ENCODE results near the gene GABRB3. TPM values are rescaled to one million over a fixed set of nuclear protein-coding genes. Genes with fewer than 3 reads are reported as not detected.

Gene GABRB3
- total and polyA plus RNA-seq, 5 donors from 2014 or later = 0.05 to 0.91 TPM; not detected in 3

DNA sequence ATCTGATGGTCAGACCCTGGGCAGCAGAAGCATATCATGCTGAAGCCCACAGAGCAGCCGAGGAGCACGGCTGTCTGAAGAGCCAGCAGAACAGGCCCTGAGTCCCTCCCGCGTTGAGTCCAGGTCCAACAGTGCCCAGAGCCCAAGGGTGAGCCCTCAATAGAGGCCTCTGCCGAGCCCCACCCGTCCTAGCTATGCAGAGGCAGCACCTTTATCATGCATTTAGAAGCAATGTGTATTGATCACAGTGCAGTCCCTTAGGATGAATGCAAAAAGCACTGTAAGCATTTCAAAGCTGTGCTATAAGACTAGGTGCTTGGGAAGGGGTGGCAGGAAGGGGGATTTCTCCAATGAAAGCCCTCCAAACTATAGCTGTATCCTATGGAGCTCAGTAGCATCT lies 208.5 kb downstream of the GABRB3 start:
- ATAC-seq (ENCODE audit: low read depth in 2 of 2) (no peak), DNase-seq (no peak)
- no peaks in the 10 kb centered on the region for H3K36me3 ChIP-seq (ENCODE audit: control insufficient read depth, insufficient read depth, low read length)
- Mint-ChIP-seq H3K27ac (no peak overlapping the region), H3K36me3 (no peaks in the 10 kb centered on the region), H3K27me3 (no peaks in the 10 kb centered on the region), H3K4me3 (no peak overlapping the region), H3K4me1 (no peaks in the 10 kb centered on the region), H3K9me3 (peaks cover 4 to 35% (median 8%) of the 10 kb centered on the region in 7 donors)
- H3K27ac ChIP-seq (ENCODE audit: insufficient read depth, low read length, poor library complexity, severe bottlenecking) = no peak overlapping the region
- no peak overlapping the region for H3K4me3 ChIP-seq (ENCODE audit: low read depth, low read length)
- no peaks in the 10 kb centered on the region for H3K4me1 ChIP-seq (ENCODE audit: control insufficient read depth, insufficient read depth, low read length, poor library complexity, severe bottlenecking)
- H3K9me3 ChIP-seq (ENCODE audit: control insufficient read depth in 2 of 2, low read length in 2 of 2) = peaks cover 0 to 2% of the 10 kb centered on the region in 2 experiments
- H3K27me3 ChIP-seq (ENCODE audit: control insufficient read depth, insufficient read depth, low read length) = no peaks in the 10 kb centered on the region

GRCh38 chr15:26562336-26562735 lies 210.5 kb downstream of the GABRB3 start:
- H3K36me3 Mint-ChIP-seq = no peaks in the 10 kb centered on the region
- no peak for DNase-seq
- H3K27me3 ChIP-seq (ENCODE audit: control insufficient read depth, insufficient read depth, low read length) = no peaks in the 10 kb centered on the region
- H3K36me3 ChIP-seq (ENCODE audit: control insufficient read depth, insufficient read depth, low read length) = no peaks in the 10 kb centered on the region
- no peaks in the 10 kb centered on the region for H3K4me1 Mint-ChIP-seq
- no peak overlapping the region for H3K4me3 Mint-ChIP-seq
- H3K4me1 ChIP-seq (ENCODE audit: control insufficient read depth, insufficient read depth, low read length, poor library complexity, severe bottlenecking) = no peaks in the 10 kb centered on the region
- no peak overlapping the region for H3K27ac ChIP-seq (ENCODE audit: insufficient read depth, low read length, poor library complexity, severe bottlenecking)
- no peak overlapping the region for H3K4me3 ChIP-seq (ENCODE audit: low read depth, low read length)
- no peak for ATAC-seq (ENCODE audit: low read depth in 2 of 2)
- no peak overlapping the region for H3K27ac Mint-ChIP-seq
- H3K9me3 Mint-ChIP-seq = peaks cover 2 to 28% (median 5%) of the 10 kb centered on the region in 7 donors
- peaks cover 0 to 4% of the 10 kb centered on the region in 2 experiments for H3K9me3 ChIP-seq (ENCODE audit: control insufficient read depth in 2 of 2, low read length in 2 of 2)
- H3K27me3 Mint-ChIP-seq = no peaks in the 10 kb centered on the region

GRCh38 chr15:26561896-26562295 lies 211.0 kb downstream of the GABRB3 start:
- Histone ChIP-seq H3K27me3 (ENCODE audit: control insufficient read depth, insufficient read depth, low read length) (no peaks in the 10 kb centered on the region), H3K4me1 (ENCODE audit: control insufficient read depth, insufficient read depth, low read length, poor library complexity, severe bottlenecking) (no peaks in the 10 kb centered on the region), H3K4me3 (ENCODE audit: low read depth, low read length) (no peak overlapping the region), H3K9me3 (ENCODE audit: control insufficient read depth in 2 of 2, low read length in 2 of 2) (peaks cover 0 to 4% of the 10 kb centered on the region in 2 experiments), H3K36me3 (ENCODE audit: control insufficient read depth, insufficient read depth, low read length) (no peaks in the 10 kb centered on the region), H3K27ac (ENCODE audit: insufficient read depth, low read length, poor library complexity, severe bottlenecking) (no peak overlapping the region)
- H3K4me3 Mint-ChIP-seq = no peak overlapping the region
- no peaks in the 10 kb centered on the region for H3K36me3 Mint-ChIP-seq
- no peak for ATAC-seq (ENCODE audit: low read depth in 2 of 2)
- H3K9me3 Mint-ChIP-seq = peaks cover 2 to 28% (median 5%) of the 10 kb centered on the region in 7 donors
- H3K27me3 Mint-ChIP-seq = no peaks in the 10 kb centered on the region
- H3K27ac Mint-ChIP-seq = no peak overlapping the region
- no peak for DNase-seq
- no peaks in the 10 kb centered on the region for H3K4me1 Mint-ChIP-seq

DNA sequence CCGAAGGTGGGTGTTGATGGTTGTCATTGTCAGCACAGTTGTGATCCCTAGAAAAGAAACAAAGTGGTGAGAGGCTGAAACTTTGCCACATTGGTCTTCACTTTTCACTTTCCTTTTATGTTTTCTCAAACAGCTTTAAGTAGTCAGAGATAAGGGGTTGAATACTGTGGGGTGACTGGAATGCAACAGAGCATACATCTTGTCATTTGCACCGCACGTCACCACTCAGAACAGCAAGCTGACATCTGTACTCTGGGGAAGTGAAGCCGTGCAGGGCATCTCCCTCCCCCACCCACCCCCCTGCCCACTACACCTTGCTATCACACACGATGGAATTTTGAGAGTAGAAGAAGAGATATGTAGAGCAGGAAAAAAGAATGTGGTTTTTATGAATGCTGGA lies 211.7 kb downstream of the GABRB3 start:
- no peaks in the 10 kb centered on the region for H3K4me1 Mint-ChIP-seq
- no peaks in the 10 kb centered on the region for H3K36me3 Mint-ChIP-seq

DNA sequence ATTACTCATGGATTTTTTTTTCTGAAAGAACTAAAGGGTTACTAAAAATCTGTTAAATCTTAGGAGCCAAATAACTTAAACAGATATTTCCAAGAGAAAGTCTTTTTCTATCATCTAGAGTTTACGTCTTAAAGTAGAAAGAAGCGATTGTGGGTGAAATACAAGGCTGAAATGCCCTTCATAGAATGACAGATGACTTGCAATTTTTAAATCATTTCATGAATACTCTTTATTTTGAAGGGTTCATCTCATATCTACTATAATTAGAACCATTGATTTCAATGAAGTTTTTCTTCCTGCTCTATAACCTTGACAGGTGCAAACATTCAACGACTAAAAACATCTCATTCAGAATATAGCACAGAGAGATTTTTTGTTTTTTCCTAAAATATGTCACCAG lies 217.0 kb downstream of the GABRB3 start:
- ATAC-seq (ENCODE audit: low read depth in 2 of 2) (no peak), DNase-seq (no peak)
- no peaks in the 10 kb centered on the region for H3K27me3 Mint-ChIP-seq
- Histone ChIP-seq H3K27ac (ENCODE audit: insufficient read depth, low read length, poor library complexity, severe bottlenecking) (no peak overlapping the region), H3K27me3 (ENCODE audit: control insufficient read depth, insufficient read depth, low read length) (no peaks in the 10 kb centered on the region), H3K4me1 (ENCODE audit: control insufficient read depth, insufficient read depth, low read length, poor library complexity, severe bottlenecking) (no peaks in the 10 kb centered on the region), H3K36me3 (ENCODE audit: control insufficient read depth, insufficient read depth, low read length) (no peaks in the 10 kb centered on the region), H3K9me3 (ENCODE audit: control insufficient read depth in 2 of 2, low read length in 2 of 2) (peaks cover 0 to 2% of the 10 kb centered on the region in 2 experiments), H3K4me3 (ENCODE audit: low read depth, low read length) (no peak overlapping the region)
- H3K4me3 Mint-ChIP-seq = no peak overlapping the region
- H3K9me3 Mint-ChIP-seq = peaks cover 0 to 30% (median 12%) of the 10 kb centered on the region in 7 donors
- no peaks in the 10 kb centered on the region for H3K4me1 Mint-ChIP-seq
- no peaks in the 10 kb centered on the region for H3K36me3 Mint-ChIP-seq
- no peak overlapping the region for H3K27ac Mint-ChIP-seq

More for the DNA sequence above, 211.7 kb downstream of the GABRB3 start:
- no peaks in the 10 kb centered on the region for H3K36me3 ChIP-seq (ENCODE audit: control insufficient read depth, insufficient read depth, low read length)
- no peaks in the 10 kb centered on the region for H3K27me3 Mint-ChIP-seq
- no peak overlapping the region for H3K4me3 ChIP-seq (ENCODE audit: low read depth, low read length)
- no peaks in the 10 kb centered on the region for H3K4me1 ChIP-seq (ENCODE audit: control insufficient read depth, insufficient read depth, low read length, poor library complexity, severe bottlenecking)
- peaks cover 0 to 4% of the 10 kb centered on the region in 2 experiments for H3K9me3 ChIP-seq (ENCODE audit: control insufficient read depth in 2 of 2, low read length in 2 of 2)
- H3K27me3 ChIP-seq (ENCODE audit: control insufficient read depth, insufficient read depth, low read length) = no peaks in the 10 kb centered on the region
- H3K27ac Mint-ChIP-seq = no peak overlapping the region
- no peak overlapping the region for H3K4me3 Mint-ChIP-seq
- DNase-seq = no peak
- no peak overlapping the region for H3K27ac ChIP-seq (ENCODE audit: insufficient read depth, low read length, poor library complexity, severe bottlenecking)
- no peak for ATAC-seq (ENCODE audit: low read depth in 2 of 2)
- peaks cover 2 to 28% (median 6%) of the 10 kb centered on the region in 7 donors for H3K9me3 Mint-ChIP-seq

GRCh38 chr15:26551473-26551872 lies 221.4 kb downstream of the GABRB3 start:
- Mint-ChIP-seq H3K36me3 (no peaks in the 10 kb centered on the region), H3K4me1 (no peaks in the 10 kb centered on the region), H3K27me3 (no peaks in the 10 kb centered on the region), H3K4me3 (no peak overlapping the region), H3K27ac (no peak overlapping the region), H3K9me3 (peaks cover 0 to 34% (median 18%) of the 10 kb centered on the region in 7 donors)
- Histone ChIP-seq H3K9me3 (ENCODE audit: control insufficient read depth in 2 of 2, low read length in 2 of 2) (peaks cover 0 to 4% of the 10 kb centered on the region in 2 experiments), H3K36me3 (ENCODE audit: control insufficient read depth, insufficient read depth, low read length) (no peaks in the 10 kb centered on the region), H3K27me3 (ENCODE audit: control insufficient read depth, insufficient read depth, low read length) (no peaks in the 10 kb centered on the region), H3K27ac (ENCODE audit: insufficient read depth, low read length, poor library complexity, severe bottlenecking) (no peak overlapping the region), H3K4me3 (ENCODE audit: low read depth, low read length) (no peak overlapping the region), H3K4me1 (ENCODE audit: control insufficient read depth, insufficient read depth, low read length, poor library complexity, severe bottlenecking) (no peaks in the 10 kb centered on the region)
- ATAC-seq (ENCODE audit: low read depth in 2 of 2) = no peak
- DNase-seq = no peak

DNA sequence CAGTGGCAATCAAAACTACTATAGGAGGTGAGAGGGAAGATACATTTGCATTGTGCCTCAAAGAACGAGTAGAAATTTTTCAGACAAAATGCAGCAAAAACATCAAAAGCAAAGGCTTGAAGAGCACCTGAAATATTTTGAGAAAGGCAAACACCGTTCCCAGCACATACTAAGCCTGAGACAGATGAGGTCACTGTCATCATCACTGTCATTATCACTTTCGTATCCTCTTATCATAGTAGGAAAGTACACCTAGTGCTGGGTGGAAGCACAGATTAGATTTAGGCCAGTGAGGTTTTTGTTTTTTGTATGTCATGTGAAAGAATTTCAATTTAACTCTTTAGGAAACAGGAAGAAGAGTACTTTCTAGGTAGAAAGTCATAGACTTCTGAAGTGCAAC lies 222.0 kb downstream of the GABRB3 start:
- Mint-ChIP-seq H3K4me1 (no peaks in the 10 kb centered on the region), H3K27me3 (no peaks in the 10 kb centered on the region), H3K36me3 (no peaks in the 10 kb centered on the region), H3K4me3 (no peak overlapping the region), H3K27ac (peak overlapping the region in 1 of 3 donors; percentile 81), H3K9me3 (peaks cover 0 to 28% (median 18%) of the 10 kb centered on the region in 7 donors)
- Histone ChIP-seq H3K4me1 (ENCODE audit: control insufficient read depth, insufficient read depth, low read length, poor library complexity, severe bottlenecking) (no peaks in the 10 kb centered on the region), H3K36me3 (ENCODE audit: control insufficient read depth, insufficient read depth, low read length) (no peaks in the 10 kb centered on the region), H3K9me3 (ENCODE audit: control insufficient read depth in 2 of 2, low read length in 2 of 2) (peaks cover 0 to 4% of the 10 kb centered on the region in 2 experiments), H3K27me3 (ENCODE audit: control insufficient read depth, insufficient read depth, low read length) (no peaks in the 10 kb centered on the region), H3K4me3 (ENCODE audit: low read depth, low read length) (no peak overlapping the region), H3K27ac (ENCODE audit: insufficient read depth, low read length, poor library complexity, severe bottlenecking) (no peak overlapping the region)
- DNase-seq = no peak
- no peak for ATAC-seq (ENCODE audit: low read depth in 2 of 2)

DNA sequence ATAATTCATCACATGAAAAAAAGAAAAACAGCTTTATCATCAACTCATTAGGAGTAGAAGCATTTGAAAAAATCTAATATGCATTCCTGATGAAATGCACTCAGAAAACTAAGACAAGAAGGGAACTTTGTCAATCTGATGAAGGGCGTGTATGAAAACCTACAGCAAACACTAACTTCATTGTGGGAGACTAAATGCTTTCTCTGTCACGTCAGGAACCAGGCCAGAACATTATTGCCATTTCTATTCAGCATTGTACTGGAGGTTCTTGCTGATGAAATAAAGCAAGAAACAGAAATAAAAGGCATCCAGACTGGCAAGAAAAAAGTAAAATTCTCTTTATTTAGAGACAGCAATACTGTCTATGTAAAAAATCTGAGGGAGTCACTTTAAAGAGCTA lies 235.2 kb downstream of the GABRB3 start:
- Mint-ChIP-seq H3K4me3 (no peak overlapping the region), H3K27ac (no peak overlapping the region), H3K9me3 (peaks cover 0 to 39% (median 15%) of the 10 kb centered on the region in 7 donors), H3K36me3 (no peaks in the 10 kb centered on the region), H3K4me1 (no peaks in the 10 kb centered on the region), H3K27me3 (no peaks in the 10 kb centered on the region)
- H3K9me3 ChIP-seq (ENCODE audit: control insufficient read depth in 2 of 2, low read length in 2 of 2) = no peaks in the 10 kb centered on the region
- H3K36me3 ChIP-seq (ENCODE audit: control insufficient read depth, insufficient read depth, low read length) = no peaks in the 10 kb centered on the region
- H3K27me3 ChIP-seq (ENCODE audit: control insufficient read depth, insufficient read depth, low read length) = no peaks in the 10 kb centered on the region
- DNase-seq (no peak), ATAC-seq (ENCODE audit: low read depth in 2 of 2) (no peak)
- H3K4me1 ChIP-seq (ENCODE audit: control insufficient read depth, insufficient read depth, low read length, poor library complexity, severe bottlenecking) = no peaks in the 10 kb centered on the region
- no peak overlapping the region for H3K27ac ChIP-seq (ENCODE audit: insufficient read depth, low read length, poor library complexity, severe bottlenecking)
- H3K4me3 ChIP-seq (ENCODE audit: low read depth, low read length) = no peak overlapping the region

All from CD4-positive, CD25-positive, alpha-beta regulatory T cell (primary cell).